Gastrocnemius medialis (tissue), 4 donors: ENCODE data around the gene FAM168A.
A peak's percentile ranks its signal among the peaks of the same experiment; 100 is the strongest.

Source experiments
- CTCF ChIP-seq, 5 experiments: fragments of 450-650 bp in 3 of 5; fragments of 200-600 bp in 2 of 5; sonication (generic) in 2 of 5; IDR thresholded peaks in 4 of 5; conservative IDR thresholded peaks in 1 of 5; 1 replicate in 4 of 5; 2 replicates in 1 of 5; pipeline ENCODE4 v1.5.1; 2016 to 2019; ENCODE audit warnings: antibody characterized with exemption in 5 of 5, mild to moderate bottlenecking in 3 of 5, moderate library complexity in 3 of 5
- POLR2A ChIP-seq, 2 donors: fragments of 450-650 bp; IDR thresholded peaks; one replicate each; pipeline ENCODE4 v1.6.1; 2017; ENCODE audit warnings: antibody characterized with exemption in 2 of 2, mild to moderate bottlenecking in 2 of 2, moderate library complexity in 2 of 2

GRCh38 chr11:73376803-73377629, 220.9 kb downstream of the FAM168A start:
- no peak for TF ChIP-seq CTCF (IDR thresholded peaks at IDR 0.05 in 4 of 5, conservative IDR thresholded peaks at IDR 0.05 in 1 of 5)
- TF ChIP-seq POLR2A (IDR thresholded peaks at IDR 0.05): peak; percentile 59 to 77
